Ovary (tissue), 9 donors: ENCODE data around the gene NEDD9. TPM values are rescaled to one million over a fixed set of nuclear protein-coding genes. Genes with fewer than 3 reads are reported as not detected.
A peak's percentile ranks its signal among the peaks of the same experiment; 100 is the strongest.

Experiments
- DNase-seq, 5 donors: peaks; one replicate each; pipeline ENCODE4 v3.0.0-alpha.2; 2019 to 2020
- H3K27ac ChIP-seq, 2 donors: fragments of 200-600 bp; one replicate each; pipeline versions ENCODE4 v1.5.1 to v1.8.0; 2019 to 2022
- H3K27me3 ChIP-seq: fragments of 200-600 bp; one replicate; pipeline ENCODE4 v1.8.0; 2022
- H3K36me3 ChIP-seq: fragments of 200-600 bp; sonication (generic); one replicate; pipeline ENCODE4 v1.5.1; 2019
- H3K4me1 ChIP-seq: one replicate; pipeline ENCODE4 v1.8.1; 2013; ENCODE audit warnings: mild to moderate bottlenecking, moderate library complexity; ENCODE audit not compliant: insufficient read depth
- H3K4me3 ChIP-seq: fragments of 200-600 bp; sonication (generic); one replicate; pipeline ENCODE4 v1.5.1; 2017
- H3K9me3 ChIP-seq, 2 donors: fragments of 200-600 bp in 1 of 2; sonication (generic) in 1 of 2; one replicate each; pipeline versions ENCODE4 v1.5.1 to v1.8.1; 2013 to 2019; ENCODE audit warnings: mild to moderate bottlenecking in 1 of 2, moderate library complexity in 1 of 2
- CTCF ChIP-seq, 3 donors: fragments of 450-650 bp in 2 of 3; fragments of 200-600 bp in 1 of 3; IDR thresholded peaks; one replicate each; pipeline versions ENCODE4 v1.5.1 to v1.8.0; 2016 to 2022; ENCODE audit warnings: antibody characterized with exemption in 3 of 3, mild to moderate bottlenecking in 1 of 3
- EP300 ChIP-seq: sonication (generic); formaldehyde crosslinking; IDR thresholded peaks from one replicate; pipeline ENCODE4 v1.6.1; 2017; ENCODE audit warnings: antibody characterized with exemption
- POLR2A ChIP-seq: fragments of 450-650 bp; IDR thresholded peaks from one replicate; pipeline ENCODE4 v1.6.1; 2017; ENCODE audit warnings: antibody characterized with exemption, mild to moderate bottlenecking, moderate library complexity
- WGBS, 3 donors: extraction: QIAGEN DNeasy Blood & Tissue Kit in 1 of 3; methylation state at CpG; one replicate each; pipeline versions ENCODE4 v1.1.5 to v1.1.7; 2013 to 2017; 5-methylcytosine and 5-hydroxymethylcytosine counted together
- intact Hi-C, 4 donors: fragments of 100-400 bp; cut with DNase I; formaldehyde crosslinking; loops; one replicate each; pipeline versions ENCODE4 v1.11.0 to v1.15.1; 2022 to 2023
- polyA plus RNA-seq, 2 donors: library from polyadenylated mRNA; stranded (reverse); fragments of 200-250 nt in 1 of 2; fragments of 350-450 nt in 1 of 2; fragmentation: Illumina TruSeq in 1 of 2; extraction: RNeasy Lipid Tissue Mini Kit (QIAGEN cat#74804) in 1 of 2; gene quantifications; one replicate each; pipeline ENCODE4 v1.2.3, GENCODE V29; 2013 to 2014
- total RNA-seq, 7 donors: library from RNA; depleted of rRNA in 2 of 7; stranded (reverse); fragments of >200 nt in 2 of 7; fragmentation: NEBNext Ultra II Directional in 3 of 7; extraction: Animal tissue kit (Norgen Biotek cat#: 25700) in 3 of 7; gene quantifications; one replicate each; pipeline versions ENCODE4 v1.1.0 to v1.2.4, GENCODE V29; 2016 to 2023
- donor health status: DM: no; HTN: no; CAD: no; lungs with moderate emphysema.
- donor health status: DM: no; HTN: no; CAD: no.
- donor health status: Bipolar disorder and iron deficiency.
- donor health status: DM: yes; HTN: yes; CAD: no.
- donor health status: DM: no; HTN: no; CAD: no.
- donor health status: DM: yes; HTN: yes; CAD: no.

NEDD9 gene
- total and polyA plus RNA-seq, 9 donors: 5.0 to 49.4 (median 13.7) TPM

DNA sequence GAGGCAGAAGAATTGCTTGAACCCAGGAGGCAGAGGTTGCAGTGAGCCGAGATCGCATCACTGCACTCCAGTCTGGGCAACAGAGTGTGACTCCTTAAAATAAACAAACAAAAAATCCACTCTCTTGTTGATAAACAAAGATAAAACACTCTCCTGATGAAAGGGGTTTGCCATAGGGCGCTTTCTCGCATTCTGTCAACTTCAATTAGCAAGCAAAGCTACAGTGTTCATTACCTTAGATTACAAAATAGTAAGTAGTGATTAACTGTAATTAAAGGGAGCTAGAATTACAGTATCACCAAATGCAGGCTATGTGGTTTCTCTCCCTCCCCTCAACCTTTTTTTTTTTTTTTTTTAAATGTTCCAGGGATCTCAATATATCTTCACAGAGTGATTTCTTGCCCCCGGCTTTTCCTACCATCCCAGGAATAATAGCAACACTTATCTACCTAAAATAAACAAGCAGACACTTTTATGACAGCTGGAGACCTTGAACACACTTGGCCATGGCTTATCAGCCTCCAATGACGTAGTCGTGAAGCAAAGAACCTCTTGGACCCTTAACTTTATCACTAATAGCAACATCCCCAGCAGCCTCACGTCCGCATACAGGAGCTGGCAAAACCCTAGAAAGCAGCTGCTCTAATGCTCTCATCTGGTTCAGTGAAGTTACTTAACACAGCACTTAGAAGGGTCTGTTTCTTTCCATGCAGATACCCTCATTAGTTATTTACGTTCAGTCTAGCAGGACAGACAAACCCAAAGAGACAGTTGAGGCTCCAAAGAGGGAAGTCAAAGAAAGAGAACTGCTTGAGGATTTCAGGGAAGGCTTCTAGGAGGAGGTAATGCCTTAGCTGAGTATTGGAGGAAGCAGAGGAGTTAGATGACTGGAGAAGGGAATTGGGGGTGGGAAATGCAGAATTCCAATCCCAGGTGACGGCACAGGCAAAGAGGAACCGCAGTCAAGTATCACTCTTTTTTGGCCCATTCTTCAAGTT lies 37.9 kb upstream of the NEDD9 start:
- Histone ChIP-seq H3K27me3 (no peaks in the 10 kb centered on the region), H3K4me1 (peaks cover 13% of the 10 kb centered on the region), H3K27ac (no peak overlapping the region), H3K4me3 (no peak overlapping the region), H3K9me3 (no peaks in the 10 kb centered on the region), H3K36me3 (no peaks in the 10 kb centered on the region)
- 38 to 45% (median 44%) methylated on average over 12 of the region's 12 CpGs for WGBS, 3 donors
- TF ChIP-seq CTCF (IDR thresholded peaks at IDR 0.05) (no peak), POLR2A (no peak), EP300 (no peak)
- intact Hi-C loops: no loop called here
- DNase-seq: peak in 2 of 5 donors; percentile 47 to 51

GRCh38 chr6:11268978-11269377 lies 36.5 kb upstream of the NEDD9 start:
- TF ChIP-seq CTCF (IDR thresholded peaks at IDR 0.05): no peak
- no peak for TF ChIP-seq EP300
- TF ChIP-seq POLR2A: no peak
- no peak overlapping the region for H3K4me3 ChIP-seq
- no peak for DNase-seq
- H3K9me3 ChIP-seq: no peaks in the 10 kb centered on the region
- peaks cover 13% of the 10 kb centered on the region for H3K4me1 ChIP-seq
- no peaks in the 10 kb centered on the region for H3K36me3 ChIP-seq
- 77 to 86% (median 82%) methylated on average over 4 of the region's 4 CpGs for WGBS, 3 donors
- H3K27ac ChIP-seq: no peak overlapping the region
- intact Hi-C loops: no loop called here
- H3K27me3 ChIP-seq: no peaks in the 10 kb centered on the region

- no peaks in the 10 kb centered on the region for H3K9me3 ChIP-seq
- no peaks in the 10 kb centered on the region for H3K27me3 ChIP-seq
- H3K4me3 ChIP-seq: no peak overlapping the region
- 55 to 61% (median 56%) methylated on average over 3 of the region's 3 CpGs for WGBS, 3 donors
- intact Hi-C loops: no loop called here
- no peak for DNase-seq
- TF ChIP-seq CTCF (IDR thresholded peaks at IDR 0.05) (no peak), POLR2A (no peak), EP300 (no peak)
- H3K36me3 ChIP-seq: no peaks in the 10 kb centered on the region
- peaks cover 13% of the 10 kb centered on the region for H3K4me1 ChIP-seq
- H3K27ac ChIP-seq: no peak overlapping the region
Observed at GRCh38 chr6:11266926-11267325, 34.5 kb upstream of the NEDD9 start.

GRCh38 chr6:11265932-11266331 lies 33.5 kb upstream of the NEDD9 start:
- TF ChIP-seq EP300 (no peak), CTCF (IDR thresholded peaks at IDR 0.05) (no peak), POLR2A (no peak)
- intact Hi-C loops: no loop called here
- Histone ChIP-seq H3K9me3 (no peaks in the 10 kb centered on the region), H3K36me3 (no peaks in the 10 kb centered on the region), H3K27ac (no peak overlapping the region), H3K27me3 (no peaks in the 10 kb centered on the region), H3K4me1 (peaks cover 8% of the 10 kb centered on the region), H3K4me3 (no peak overlapping the region)
- no peak for DNase-seq
- WGBS, 3 donors: 86 to 100% (median 100%) methylated on average over 1 of the region's 1 CpG
